Heart right ventricle (tissue), 16 donors: ENCODE results near the gene DCPS. TPM values are rescaled to one million over a fixed set of nuclear protein-coding genes. Genes with fewer than 3 reads are reported as not detected.

Experiments
- ATAC-seq, 8 donors: fragments of 200-7000 bp; cut with Tn5 transposase; one replicate each; pipeline ENCODE4 v1.9.1; 2020; ENCODE audit warnings: mild to moderate bottlenecking in 8 of 8, moderate library complexity in 8 of 8, moderate number of reproducible peaks in 1 of 8
- DNase-seq, 2 donors: peaks; one replicate each; pipeline ENCODE4 v3.0.0-alpha.2; 2020
- H3K27ac ChIP-seq, 10 donors: fragments of 200-600 bp; sonication (generic) in 2 of 10; one replicate each; pipeline versions ENCODE4 v1.5.0 to v1.8.0; 2020 to 2022; ENCODE audit warnings: mild to moderate bottlenecking in 3 of 10
- H3K27me3 ChIP-seq, 7 donors: fragments of 200-600 bp; one replicate each; pipeline ENCODE4 v1.8.0; 2021 to 2022; ENCODE audit warnings: mild to moderate bottlenecking in 2 of 7
- H3K36me3 ChIP-seq, 9 donors: fragments of 200-600 bp; sonication (generic) in 1 of 9; one replicate each; pipeline versions ENCODE4 v1.5.0 to v1.8.0; 2020 to 2022; ENCODE audit warnings: mild to moderate bottlenecking in 2 of 9
- H3K4me1 ChIP-seq, 9 donors: fragments of 200-600 bp; sonication (generic) in 1 of 9; one replicate each; pipeline versions ENCODE4 v1.5.0 to v1.8.0; 2020 to 2022; ENCODE audit warnings: mild to moderate bottlenecking in 4 of 9
- H3K4me3 ChIP-seq, 10 donors: fragments of 200-600 bp; sonication (generic) in 2 of 10; one replicate each; pipeline versions ENCODE4 v1.5.0 to v1.8.0; 2020 to 2022; ENCODE audit warnings: mild to moderate bottlenecking in 7 of 10, moderate library complexity in 2 of 10
- H3K9me3 ChIP-seq, 11 donors: fragments of 200-600 bp in 10 of 11; sonication (generic) in 2 of 11; one replicate each; pipeline versions ENCODE4 v1.5.0 to v1.8.0; 2013 to 2022; ENCODE audit warnings: mild to moderate bottlenecking in 2 of 11, control low read depth in 1 of 11, moderate library complexity in 1 of 11
- CTCF ChIP-seq, 9 donors: fragments of 200-600 bp; sonication (generic) in 2 of 9; IDR thresholded peaks; one replicate each; pipeline versions ENCODE4 v1.5.0 to v1.8.0; 2021 to 2022; ENCODE audit warnings: antibody characterized with exemption in 9 of 9, mild to moderate bottlenecking in 5 of 9, moderate library complexity in 1 of 9
- WGBS, 2 donors: extraction: QIAGEN DNeasy Blood & Tissue Kit; methylation state at CpG; one replicate each; pipeline ENCODE4 v1.1.7; 2013; ENCODE audit warnings: inconsistent platforms in 1 of 2; 5-methylcytosine and 5-hydroxymethylcytosine counted together
- intact Hi-C, 10 donors: fragments of 100-400 bp; cut with DNase I; formaldehyde crosslinking; loops; one replicate each; pipeline versions ENCODE4 v1.11.1 to v1.14.2; 2022
- polyA plus RNA-seq, 2 donors: library from polyadenylated mRNA; stranded (reverse); fragments of 200-250 nt; gene quantifications; one replicate each; pipeline ENCODE4 v1.2.3, GENCODE V29; 2013
- total RNA-seq, 10 donors: library from RNA; stranded (reverse); fragmentation: NEBNext Ultra II Directional in 3 of 10; extraction: Animal tissue kit (Norgen Biotek cat#: 25700) in 3 of 10; gene quantifications; one replicate each; pipeline versions ENCODE4 v1.2.1 to v1.2.4, GENCODE V29; 2021 to 2023
- donor health status: Arrhythmogenic right ventricular cardiomyopathy.
- donor health status: ischemic (EF 13 %, LVEDD 7.1; RV severe dilation, severe dysfunction).
- donor health status: healthy with polysubstance abuse.
- donor health status: DM: no; HTN: yes; CAD: no.
- donor health status: DM: no; HTN: no; CAD: no.
- donor health status: ischemic (EF 25% LVEDD 6.9; RV normal size, moderate dysfunction).
- donor health status: ischemic (EF 25% LVEDD 5.7; RV mildly dilated, moderate dysfunction).
- donor health status: healthy.
- donor health status: DM: yes; HTN: yes; CAD: no.
- donor health status: Ischemic cardiomyopathy.
- donor health status: ischemic (EF 35%, LVEDD 5.7; RV mildly dilated, moderate dysfunction).
- donor health status: nonischemic (EF 11% LVEDD 7.7; RV severe dilation, severe dysfunction).
- donor health status: DM: yes; HTN: yes; CAD: no.
- donor health status: PGD.
- donor health status: ischemic (EF 29% LVEDD 5.4; RV normal size, mild dysfunction).
- donor health status: nonischemic (EF 23%, LVEDD 6.1; RV moderate dilation, normal function).

DCPS gene
- total and polyA plus RNA-seq, 12 donors, result 6.5 to 17.3 (median 10.6) TPM

DNA sequence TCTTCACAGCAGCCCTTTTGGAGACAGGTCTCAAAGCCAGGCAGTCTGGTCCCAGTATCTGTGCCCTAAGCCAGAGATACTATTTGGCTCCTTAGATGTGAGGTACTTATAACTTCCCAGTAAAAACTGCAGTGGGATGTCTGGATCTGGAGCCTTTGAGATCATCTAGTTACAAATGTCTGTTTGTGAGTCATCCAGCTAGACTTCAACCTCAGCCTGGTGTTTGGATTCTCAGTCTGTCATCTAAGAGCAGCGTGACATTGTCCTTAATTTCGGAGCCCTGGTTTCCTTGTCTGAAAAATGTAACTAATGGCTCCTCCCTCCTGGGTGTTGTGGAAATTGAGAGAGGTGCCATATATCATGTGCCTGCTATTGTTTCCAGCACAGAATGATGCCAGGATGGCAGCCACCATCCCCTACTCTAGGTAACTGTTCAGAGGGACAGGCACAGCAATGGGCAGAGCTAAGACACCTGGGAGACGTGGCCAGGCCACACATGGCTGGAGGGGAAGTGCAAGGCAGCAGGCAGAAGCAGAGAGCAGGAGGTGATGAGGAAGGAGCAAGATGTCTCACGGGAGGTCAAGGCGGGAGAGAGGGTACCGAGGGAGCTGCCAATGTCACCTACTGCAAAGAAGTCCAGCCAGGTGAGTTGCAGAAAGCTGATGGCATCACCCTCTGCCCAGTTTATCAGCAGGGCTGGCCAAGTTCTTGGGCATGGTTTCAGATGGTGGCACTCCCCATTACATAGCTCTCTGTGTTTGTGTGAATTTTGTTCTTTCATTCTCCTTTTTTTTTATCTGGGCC, 31.0 kb downstream of the DCPS start:
- H3K27me3 ChIP-seq, result no peaks in the 10 kb centered on the region
- no peak overlapping the region for H3K4me3 ChIP-seq
- 75 to 87% methylated on average over 6 of the region's 6 CpGs for WGBS, 2 donors
- DNase-seq (no peak), ATAC-seq (no peak)
- no peak for TF ChIP-seq CTCF (IDR thresholded peaks at IDR 0.05)
- intact Hi-C loops, result no loop called here
- H3K4me1 ChIP-seq, result peaks cover 18 to 64% (median 54%) of the 10 kb centered on the region in 9 donors
- H3K36me3 ChIP-seq, result peaks cover 0 to 45% (median 0%) of the 10 kb centered on the region in 9 donors
- H3K27ac ChIP-seq, result peak overlapping the region in 5 of 10 donors; percentile 1 to 65 (median 22)
- H3K9me3 ChIP-seq, result no peaks in the 10 kb centered on the region

- intact Hi-C loops, result no loop called here
- peak overlapping the region in 4 of 10 donors; percentile 2 to 65 (median 28) for H3K27ac ChIP-seq
- H3K27me3 ChIP-seq, result no peaks in the 10 kb centered on the region
- H3K9me3 ChIP-seq, result no peaks in the 10 kb centered on the region
- WGBS, 2 donors, result 59 to 72% methylated on average over 5 of the region's 5 CpGs
- no peak overlapping the region for H3K4me3 ChIP-seq
- H3K4me1 ChIP-seq, result peaks cover 19 to 69% (median 60%) of the 10 kb centered on the region in 9 donors
- peak in 2 of 8 donors; percentile 34 to 57 for ATAC-seq
- no peak for DNase-seq
- H3K36me3 ChIP-seq, result peaks cover 0 to 50% (median 0%) of the 10 kb centered on the region in 9 donors
- no peak for TF ChIP-seq CTCF (IDR thresholded peaks at IDR 0.05)
Observed at GRCh38 chr11:126335463-126335760, 31.6 kb downstream of the DCPS start.

GRCh38 chr11:126336138-126336541, 32.3 kb downstream of the DCPS start:
- Histone ChIP-seq H3K27me3 (no peaks in the 10 kb centered on the region), H3K9me3 (no peaks in the 10 kb centered on the region), H3K4me3 (no peak overlapping the region), H3K36me3 (peaks cover 0 to 54% (median 0%) of the 10 kb centered on the region in 9 donors), H3K4me1 (peaks cover 19 to 77% (median 67%) of the 10 kb centered on the region in 9 donors), H3K27ac (peak overlapping the region in 5 of 10 donors; percentile 10 to 70 (median 47))
- WGBS, 2 donors, result 62 to 71% methylated on average over 8 of the region's 8 CpGs
- intact Hi-C loops, result no loop called here
- DNase-seq (no peak), ATAC-seq (no peak)
- no peak for TF ChIP-seq CTCF (IDR thresholded peaks at IDR 0.05)

- no peak for TF ChIP-seq CTCF (IDR thresholded peaks at IDR 0.05)
- no peak overlapping the region for H3K4me3 ChIP-seq
- WGBS, 2 donors, result 62 to 69% methylated on average over 9 of the region's 9 CpGs
- intact Hi-C loops, result no loop called here
- H3K9me3 ChIP-seq, result no peaks in the 10 kb centered on the region
- H3K27ac ChIP-seq, result peak overlapping the region in 7 of 10 donors; percentile 10 to 70 (median 34)
- H3K27me3 ChIP-seq, result no peaks in the 10 kb centered on the region
- DNase-seq, result no peak
- H3K36me3 ChIP-seq, result peaks cover 0 to 54% (median 0%) of the 10 kb centered on the region in 9 donors
- H3K4me1 ChIP-seq, result peaks cover 19 to 79% (median 72%) of the 10 kb centered on the region in 9 donors
- peak in 3 of 8 donors; percentile 19 to 27 (median 26) for ATAC-seq
Observed at GRCh38 chr11:126336671-126337101, 32.8 kb downstream of the DCPS start.
